Measurements from ENCODE around the gene SPRR3.
"Not testable (repeated sequence)": the region's sequence is repeated elsewhere in the genome, so short reads cannot be mapped to it uniquely, and the experiment has no call there.

Gene SPRR3

GRCh38 chr1:152986578-152986977, 15.0 kb upstream of the SPRR3 start:
- DNase-seq = no peak

DNA sequence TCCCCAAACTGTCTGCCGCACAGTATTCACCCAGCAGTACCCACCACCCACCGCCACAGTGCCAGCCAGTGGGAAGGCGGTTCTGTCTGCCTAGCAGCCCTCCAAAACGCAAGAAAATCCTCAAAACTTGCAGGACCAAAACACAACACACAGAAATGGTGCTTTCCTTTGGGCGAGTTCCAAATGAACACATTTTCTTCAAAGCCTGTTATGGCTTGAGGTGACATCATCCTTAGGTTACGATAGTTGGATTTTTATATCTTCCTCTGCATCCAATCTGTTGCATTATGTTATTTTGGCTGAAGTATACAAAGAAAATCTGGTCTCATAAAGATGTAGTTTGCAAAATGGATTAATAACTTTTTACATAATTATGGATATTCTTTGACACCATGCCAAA, 8.4 kb upstream of the SPRR3 start:
- DNase-seq = no peak

GRCh38 chr1:152995842-152996241, 5.7 kb upstream of the SPRR3 start:
- DNase-seq = no peak

DNA sequence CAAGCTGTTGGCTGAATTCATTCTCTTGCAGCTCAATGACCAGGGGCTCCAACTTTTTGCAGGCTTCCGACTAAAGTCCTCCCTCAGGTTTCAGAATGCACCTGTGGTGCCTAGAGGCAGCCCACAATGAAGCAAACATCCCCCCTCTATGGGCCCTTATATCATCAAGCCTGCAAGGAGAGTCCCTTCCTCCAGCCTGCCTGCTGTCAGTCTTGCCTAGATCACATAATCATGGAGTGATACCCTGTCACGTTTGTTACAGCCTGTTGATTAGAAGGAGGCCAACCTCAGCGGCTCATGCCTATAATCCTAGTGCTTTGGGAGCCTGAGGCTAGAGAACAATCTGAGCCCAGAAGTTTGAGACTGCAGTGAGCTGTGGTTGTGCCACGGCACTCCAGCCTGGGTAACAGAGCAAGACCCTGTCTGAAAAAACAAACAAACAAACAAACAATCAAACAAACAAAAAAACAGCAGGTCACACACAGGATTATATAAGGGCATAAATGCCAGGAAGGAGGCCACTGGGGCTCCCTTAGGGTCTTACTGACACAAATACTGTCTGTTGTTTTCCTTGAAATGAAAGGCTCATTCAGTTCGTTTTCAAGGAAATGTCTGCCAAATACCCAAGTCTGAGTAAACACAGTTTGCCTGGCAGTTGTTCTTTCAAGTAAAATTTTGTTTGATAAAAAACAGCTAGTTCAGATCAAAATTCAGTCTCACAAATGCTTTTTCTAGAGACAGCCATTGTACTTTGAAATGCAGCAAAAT, 4.7 kb upstream of the SPRR3 start:
- DNase-seq = no peak

GRCh38 chr1:152997901-152998300, 3.6 kb upstream of the SPRR3 start:
- DNase-seq = no peak

- DNase-seq = no peak
Measured at GRCh38 chr1:152998476-152998875, 3.1 kb upstream of the SPRR3 start.

- no peak for DNase-seq
Measured at GRCh38 chr1:152999818-153000217, 1.7 kb upstream of the SPRR3 start.

- no peak for DNase-seq
Measured at GRCh38 chr1:153000294-153000693, 1.3 kb upstream of the SPRR3 start.

GRCh38 chr1:153011235-153011758, 9.7 kb downstream of the SPRR3 start:
- DNase-seq = not testable (repeated sequence)

GRCh38 chr1:153021829-153022228, 20.3 kb downstream of the SPRR3 start:
- DNase-seq = not testable (repeated sequence)

DNA sequence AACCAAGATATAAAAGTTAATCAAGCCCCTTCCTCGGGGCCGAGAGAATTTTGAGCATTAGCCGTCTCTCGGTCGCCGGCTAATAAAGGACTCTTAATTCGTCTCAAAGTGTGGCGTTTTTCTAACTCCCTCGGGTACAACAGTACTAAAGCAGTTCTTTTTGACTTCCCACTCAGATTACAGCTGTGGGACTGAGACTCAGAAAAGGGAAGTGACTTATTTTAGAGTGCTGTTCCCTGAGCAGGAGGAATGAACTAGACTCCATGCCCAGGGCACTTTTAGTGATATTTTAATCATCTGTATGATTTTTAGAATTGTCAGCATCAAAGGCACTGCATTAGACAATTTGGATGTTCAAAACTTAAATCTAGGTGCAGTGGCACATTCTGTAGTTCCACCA, 20.8 kb downstream of the SPRR3 start:
- not testable (repeated sequence) for DNase-seq

GRCh38 chr1:153023109-153023508, 21.6 kb downstream of the SPRR3 start:
- no peak for DNase-seq

DNA sequence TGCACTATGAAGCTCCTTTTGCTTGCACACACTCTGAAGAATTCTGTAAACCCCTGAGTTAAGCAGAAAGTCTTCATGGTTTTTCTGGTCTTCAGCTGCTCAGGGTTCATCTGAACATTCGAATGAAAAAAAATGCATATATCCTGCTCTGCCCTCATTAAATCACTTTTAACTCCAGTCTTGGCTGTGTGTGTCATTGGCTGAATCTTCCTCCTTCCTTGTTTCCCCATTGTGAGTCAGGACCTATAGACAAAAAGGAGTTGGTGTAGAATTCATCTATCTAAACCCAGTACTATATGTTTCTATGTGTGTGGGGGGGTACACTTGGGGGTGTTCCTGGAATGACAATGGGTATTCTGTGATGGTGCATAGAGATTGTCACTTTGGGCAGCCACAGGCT, 22.9 kb downstream of the SPRR3 start:
- no peak for DNase-seq

DNA sequence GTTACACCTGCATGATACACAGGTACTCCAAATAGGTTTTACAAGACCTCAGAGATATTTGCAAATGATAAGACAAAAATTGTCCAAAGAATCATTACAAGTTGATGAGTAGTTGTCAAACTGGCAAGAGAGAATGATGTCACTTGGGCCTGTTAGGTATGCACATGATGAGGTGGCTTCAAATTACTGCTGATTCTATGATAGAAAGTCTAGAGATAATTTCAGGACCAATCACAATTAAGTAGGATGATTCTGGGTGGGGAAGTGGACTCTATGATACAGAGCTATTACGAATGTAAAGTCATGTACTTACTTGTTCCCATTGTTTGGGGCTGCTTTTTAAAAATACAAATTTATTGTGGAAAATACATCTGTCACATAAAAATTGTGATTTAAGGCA, 24.2 kb downstream of the SPRR3 start:
- no peak for DNase-seq

DNA sequence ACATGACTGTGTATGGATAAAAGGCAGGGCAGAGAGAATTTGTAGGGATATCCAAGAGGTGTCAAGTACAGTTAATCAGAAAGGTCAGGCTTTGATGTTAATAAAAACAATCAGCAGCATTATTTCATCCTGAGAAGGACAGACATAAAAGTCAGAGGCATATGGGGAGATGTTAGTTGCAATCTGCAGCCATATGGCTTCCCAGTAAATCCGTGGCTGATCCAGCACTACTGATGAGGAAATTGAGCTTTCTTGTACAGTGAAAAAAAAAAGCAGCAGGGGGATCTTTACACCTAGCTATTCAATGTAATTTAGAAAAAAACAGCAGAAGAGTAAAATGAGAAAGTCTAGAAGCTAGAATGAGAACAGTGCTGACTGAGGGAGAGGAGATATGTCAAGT, 27.2 kb downstream of the SPRR3 start:
- no peak for DNase-seq

DNA sequence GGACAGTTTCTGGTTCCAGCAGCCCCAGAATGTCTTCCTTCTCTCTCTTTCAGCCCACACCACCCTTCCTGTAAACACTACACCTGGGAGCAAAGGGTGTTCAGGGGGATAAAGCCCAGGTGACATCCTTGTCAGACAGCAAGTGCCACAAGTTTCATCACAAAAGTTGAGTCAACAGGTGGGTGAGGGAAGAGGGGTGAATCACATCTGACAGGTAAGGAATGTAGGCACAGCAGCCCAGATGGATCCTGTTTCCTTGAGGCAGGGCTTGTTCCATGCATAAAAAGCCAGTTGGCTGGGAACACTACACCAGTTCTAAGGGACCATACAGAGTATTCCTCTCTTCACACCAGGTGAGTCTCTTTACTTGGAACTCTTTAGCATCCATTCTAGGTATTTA, 29.3 kb downstream of the SPRR3 start, which contains the start of gene SPRR1B:
TSS of gene SPRR1B (plus strand) at position 309 of the 400 bp plus-strand sequence. CDS start 1,143 bp downstream, outside the sequence.
- no peak for DNase-seq

- DNase-seq = no peak
Measured at GRCh38 chr1:153032073-153032472, 30.5 kb downstream of the SPRR3 start.

- DNase-seq = no peak
Measured at GRCh38 chr1:153032677-153033308, 31.2 kb downstream of the SPRR3 start.

GRCh38 chr1:153035211-153035610, 33.7 kb downstream of the SPRR3 start:
- no peak for DNase-seq

DNA sequence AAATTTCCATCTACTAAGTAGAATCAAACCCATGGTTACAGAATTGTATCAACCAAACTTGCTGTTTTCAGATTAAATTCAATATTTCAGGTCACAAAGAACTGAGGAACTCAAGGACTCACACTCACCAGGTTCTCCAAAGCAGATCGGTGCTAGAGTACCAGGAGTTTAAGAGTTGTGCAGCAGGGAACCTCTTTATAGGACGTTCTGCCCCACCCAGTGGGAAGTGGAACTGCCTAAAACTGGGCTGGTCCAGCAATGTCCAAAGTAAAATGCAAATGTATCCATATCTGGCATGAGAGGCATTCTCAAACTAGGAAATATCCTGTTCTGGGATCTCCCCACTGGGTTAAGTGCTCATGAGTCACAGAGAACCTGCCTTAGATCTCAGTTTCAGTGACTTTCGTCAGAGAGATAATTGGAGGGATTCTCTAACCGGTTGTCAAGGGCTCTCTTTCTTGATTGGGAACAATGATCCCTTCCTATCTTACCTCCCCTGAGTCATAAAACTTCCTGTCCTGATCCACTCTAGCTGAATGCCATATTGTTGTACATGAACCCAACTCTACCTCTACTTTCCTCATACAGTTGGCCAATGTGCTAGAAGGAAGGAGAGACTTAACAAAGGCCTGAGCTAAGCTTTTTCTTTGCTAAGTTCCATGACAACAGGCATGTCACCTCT, 39.5 kb downstream of the SPRR3 start, which contains the start of gene SPRR2D:
TSS of gene SPRR2D (minus strand) at position 171 of the 682 bp plus-strand sequence. CDS start 774 bp downstream, outside the sequence.
- no peak for DNase-seq

- DNase-seq = no peak
Measured at GRCh38 chr1:153049211-153049610, 47.7 kb downstream of the SPRR3 start.

Measured in activated CD4-positive, alpha-beta T cell treated with anti-CD3 and anti-CD28 coated beads for 4 hours (primary cell).